Stimulated activated CD8-positive, alpha-beta memory T cell treated with anti-CD3 and anti-CD28 coated beads, Interleukin-2, amount 100 ng/mL, for 48 hours (primary cell): ENCODE measurements around the gene SPSB1.
"Not testable (repeated sequence)": the region's sequence is repeated elsewhere in the genome, so short reads cannot be mapped to it uniquely, and the experiment has no call there.

Experiments used
- DNase-seq, 2 donors: peaks; one replicate each; pipeline ENCODE4 v3.0.0-alpha.2; 2020; ENCODE audit warnings: low read depth in 2 of 2

The SPSB1 gene

DNA sequence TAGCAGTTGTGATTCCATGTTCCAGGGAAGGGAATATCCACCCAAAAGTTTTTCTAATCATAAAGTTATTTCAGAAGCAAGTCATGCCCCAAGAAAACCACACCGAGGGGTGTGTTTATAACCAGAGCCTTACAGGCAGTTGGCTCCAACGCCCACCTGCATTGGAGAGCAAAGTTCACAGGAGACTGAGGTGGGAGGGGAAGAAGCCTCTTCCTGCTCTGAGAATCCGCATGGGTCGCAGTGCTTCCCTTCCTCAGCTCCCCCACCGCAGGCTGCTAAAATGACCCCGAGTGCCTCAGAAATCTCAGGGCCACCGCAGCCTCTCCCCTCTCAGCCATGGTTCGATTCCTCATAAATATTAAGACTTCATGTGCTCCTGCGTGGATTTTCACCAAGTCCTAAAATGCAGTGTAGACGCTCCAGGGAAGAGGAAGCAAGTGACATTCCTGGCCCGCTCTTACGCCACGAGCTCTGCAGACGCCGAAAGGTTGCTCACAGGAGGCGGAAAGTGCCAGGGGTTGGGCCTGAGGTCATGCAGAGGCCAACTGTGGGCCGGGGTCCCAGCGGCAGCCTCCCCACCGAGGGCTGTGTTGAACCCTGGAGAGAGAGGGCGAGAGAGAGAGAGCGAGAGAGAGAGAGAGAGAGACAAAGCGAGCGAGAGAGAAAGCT lies 13.4 kb upstream of the SPSB1 start:
- no peak for DNase-seq

- peak; percentile 51 to 73 for DNase-seq
Measured at GRCh38 chr1:9280015-9280860, 12.5 kb upstream of the SPSB1 start.

DNA sequence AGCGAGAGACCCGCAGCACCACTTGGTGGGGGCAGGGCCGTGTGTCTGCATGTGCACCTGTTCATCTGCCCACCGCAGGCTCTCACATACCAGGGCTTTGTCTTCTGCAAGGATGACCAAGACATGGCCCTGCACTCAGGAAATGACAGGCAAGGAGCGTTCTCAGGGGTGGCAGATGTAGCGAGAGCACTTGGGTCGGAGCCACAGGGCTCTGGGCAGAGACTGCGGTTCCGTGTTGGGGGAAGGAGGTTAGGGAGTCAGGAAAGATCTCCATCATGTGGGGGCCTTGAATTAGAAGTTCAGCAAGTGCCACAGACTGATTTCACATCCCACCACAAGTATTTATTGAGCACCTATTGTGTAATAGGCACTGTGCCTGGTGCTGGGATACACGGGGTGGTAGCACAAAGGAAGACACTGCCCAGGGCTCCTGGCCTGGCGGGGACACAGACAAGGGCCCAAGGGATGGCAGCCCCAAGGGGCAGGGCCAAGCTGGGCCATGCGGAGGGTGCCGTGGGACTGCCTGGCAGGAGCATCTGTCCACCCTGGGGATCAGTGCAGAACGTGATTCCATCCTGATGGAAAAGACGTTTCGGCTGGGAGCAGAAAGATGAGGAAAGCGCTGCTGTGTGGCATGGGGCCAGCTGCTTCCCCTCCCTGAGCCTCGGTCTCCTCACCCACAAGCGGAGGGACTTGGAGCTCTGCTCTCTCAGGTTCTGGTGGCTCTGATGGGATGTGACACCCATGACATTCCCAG lies 11.4 kb upstream of the SPSB1 start:
- no peak for DNase-seq

DNA sequence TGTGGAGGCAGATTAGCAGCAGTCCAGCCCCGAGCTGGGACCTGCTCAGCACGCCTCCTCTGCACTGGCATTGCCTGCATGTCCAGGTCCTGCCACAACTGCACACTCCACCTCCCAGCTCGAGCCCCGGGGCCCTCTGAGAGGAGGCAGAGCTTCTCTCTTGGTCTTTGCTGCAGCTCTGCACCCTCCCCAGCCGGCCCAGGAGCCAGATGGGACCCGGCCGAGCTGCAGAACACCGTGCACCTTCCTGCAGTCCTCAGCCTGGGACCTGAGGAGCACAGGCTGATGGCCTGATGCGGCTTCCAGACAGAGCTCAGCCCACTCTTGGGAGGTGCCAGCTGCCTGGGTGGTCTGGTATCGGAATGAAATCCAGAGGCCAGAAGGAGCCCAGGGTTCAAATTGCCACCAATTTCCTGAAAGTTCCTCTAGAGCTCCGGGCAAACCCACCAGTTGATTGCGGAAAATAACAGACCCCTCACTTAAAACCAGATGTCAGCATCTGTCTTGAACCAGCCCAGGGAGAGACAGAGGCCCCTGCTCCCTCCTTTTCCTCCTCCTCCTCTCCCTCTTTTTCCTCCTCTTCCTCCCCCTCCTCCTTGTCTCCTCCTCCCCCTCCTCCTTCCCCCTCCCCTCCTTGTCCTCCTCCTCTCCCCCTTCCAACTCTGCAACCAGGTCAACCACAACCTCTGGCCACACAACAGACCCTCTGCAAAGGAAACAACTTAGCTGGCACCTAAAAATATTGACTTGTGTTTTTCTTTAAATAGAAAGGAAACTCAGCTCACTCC lies 10.6 kb upstream of the SPSB1 start:
- DNase-seq: no peak

- no peak for DNase-seq
Measured at GRCh38 chr1:9282696-9282955, 10.1 kb upstream of the SPSB1 start.

DNA sequence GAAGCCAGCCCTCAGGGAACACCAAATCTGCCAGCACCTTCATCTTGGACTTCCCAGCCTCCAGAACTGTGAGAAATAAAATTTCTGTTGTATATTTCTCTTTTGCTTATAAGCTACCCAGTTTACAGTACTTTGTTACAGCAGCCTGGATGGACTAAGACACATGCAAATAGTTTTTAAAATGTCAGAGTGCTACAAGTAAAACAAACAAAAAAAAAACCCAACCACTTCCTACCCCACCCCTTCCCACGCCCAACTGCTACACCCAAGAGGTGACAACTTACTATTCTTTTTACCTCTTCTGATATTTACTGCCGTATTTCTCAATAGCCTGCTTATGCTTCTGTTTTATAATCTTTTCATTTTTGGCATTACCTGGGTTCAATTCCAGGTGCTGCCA lies 8.6 kb upstream of the SPSB1 start:
- no peak for DNase-seq

DNA sequence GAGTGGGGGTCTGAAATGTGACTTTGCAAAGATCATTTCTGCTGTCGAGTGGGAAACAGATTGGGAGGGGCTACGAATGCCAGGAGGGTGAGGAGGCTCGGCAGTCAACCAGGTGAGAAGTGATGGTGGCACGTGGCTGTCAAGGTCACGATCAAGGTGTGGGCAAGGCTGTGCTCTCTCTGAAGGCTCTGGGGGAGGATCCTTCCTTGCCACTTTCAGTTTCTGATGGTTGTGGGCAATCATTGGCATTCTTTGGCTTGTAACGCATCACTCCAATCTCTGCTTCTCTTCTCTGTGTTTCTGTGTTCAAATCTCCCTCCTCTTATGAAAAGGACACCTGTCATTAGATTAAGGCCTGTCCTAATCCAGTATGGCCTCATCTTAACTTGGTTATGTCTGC lies 6.1 kb upstream of the SPSB1 start:
- no peak for DNase-seq

DNA sequence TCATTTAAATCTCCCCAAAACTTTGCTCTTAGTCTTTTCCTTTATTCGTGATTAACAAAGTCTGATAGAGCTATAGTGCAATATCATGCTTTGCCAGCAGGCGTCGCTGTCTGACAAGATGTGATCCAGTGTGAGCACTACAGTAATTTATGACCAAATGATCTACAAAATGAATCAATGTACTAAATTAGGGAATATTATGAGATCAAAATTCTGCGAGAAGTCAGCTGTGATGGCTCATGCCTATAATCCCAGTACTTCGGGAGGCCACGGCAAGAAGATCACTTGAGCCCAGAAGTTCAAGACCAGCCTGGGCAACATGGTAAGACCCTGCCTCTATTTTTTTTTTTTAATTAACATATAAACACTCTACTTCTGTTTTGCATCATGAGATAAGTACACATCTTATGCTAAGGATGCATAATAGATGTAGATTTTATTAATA lies 3.6 kb upstream of the SPSB1 start:
- DNase-seq: peak; percentile 63 to 82

DNA sequence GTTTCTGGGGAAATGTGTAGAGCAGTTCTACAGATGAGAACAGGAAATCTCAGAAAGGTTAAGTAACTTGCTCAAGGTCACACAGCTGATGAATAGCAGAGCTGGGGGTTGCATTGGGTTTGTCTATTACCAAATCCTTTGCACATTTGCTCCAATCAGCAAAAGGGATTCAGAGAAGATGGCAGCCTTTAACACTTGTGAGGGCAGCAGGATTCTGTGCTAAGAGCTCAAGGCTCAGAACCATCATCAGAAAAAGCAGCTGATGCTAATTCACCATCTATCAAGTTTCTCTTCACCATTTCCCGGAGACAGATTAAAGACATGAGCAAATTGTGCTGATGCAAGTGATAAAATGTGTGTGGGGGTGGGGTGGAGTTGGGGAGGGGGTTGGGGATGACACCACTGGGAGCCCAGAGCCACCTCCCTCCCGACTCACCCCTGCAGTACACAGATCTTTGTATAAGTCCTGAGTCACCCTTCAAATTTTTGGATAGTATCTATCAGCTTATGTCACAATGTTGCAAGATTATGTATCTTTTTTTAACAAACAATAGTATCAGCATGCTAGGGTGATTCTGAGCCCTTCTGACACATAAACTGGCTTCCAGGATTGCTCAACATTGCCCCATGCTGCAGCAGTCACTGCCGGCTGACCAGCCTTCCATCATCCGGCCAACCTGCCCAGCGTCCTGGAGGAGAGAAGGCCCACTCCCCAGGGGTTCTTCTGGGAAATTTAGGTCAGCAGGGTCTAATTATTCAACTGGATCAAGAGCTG lies 2.8 kb upstream of the SPSB1 start:
- DNase-seq: no peak

DNA sequence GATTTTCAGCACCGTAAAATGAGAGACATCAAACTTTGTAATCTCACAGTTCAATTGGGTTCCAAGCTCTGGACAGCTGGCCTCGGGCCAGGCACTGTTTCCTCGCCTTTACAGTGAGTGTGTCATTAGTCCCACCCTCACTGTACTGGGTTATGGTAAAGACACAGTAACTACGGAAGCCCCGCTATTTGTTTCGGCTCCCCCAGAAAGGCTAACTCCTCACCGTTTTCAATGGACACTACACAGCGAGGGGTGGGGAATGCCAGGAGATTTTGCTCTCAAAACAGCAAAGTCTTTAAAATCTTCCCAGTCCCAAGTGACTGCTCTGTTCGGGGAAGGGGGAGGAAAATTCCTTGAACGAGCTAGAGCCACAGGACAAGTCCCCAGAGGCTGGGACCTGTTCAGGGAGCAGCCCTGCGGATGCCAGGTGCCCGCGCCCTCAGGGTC lies 757 bp upstream of the SPSB1 start:
- no peak for DNase-seq

DNA sequence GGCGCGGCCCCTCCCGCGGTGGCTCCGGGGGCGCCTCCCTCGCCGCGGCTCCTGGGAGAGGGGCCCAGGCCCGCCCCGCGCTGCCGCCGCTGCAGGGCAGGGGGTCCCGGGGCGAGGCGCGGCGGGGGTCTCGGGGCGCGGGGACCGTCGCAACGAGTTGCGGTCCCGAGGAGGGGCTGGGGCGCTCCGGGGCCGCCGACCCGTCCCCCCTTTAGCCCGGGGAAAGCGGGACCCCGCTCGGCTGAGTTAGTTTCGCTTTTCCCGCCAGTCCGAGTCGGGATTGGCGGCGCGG lies 493 bp downstream of the SPSB1 start:
- no peak for DNase-seq

DNA sequence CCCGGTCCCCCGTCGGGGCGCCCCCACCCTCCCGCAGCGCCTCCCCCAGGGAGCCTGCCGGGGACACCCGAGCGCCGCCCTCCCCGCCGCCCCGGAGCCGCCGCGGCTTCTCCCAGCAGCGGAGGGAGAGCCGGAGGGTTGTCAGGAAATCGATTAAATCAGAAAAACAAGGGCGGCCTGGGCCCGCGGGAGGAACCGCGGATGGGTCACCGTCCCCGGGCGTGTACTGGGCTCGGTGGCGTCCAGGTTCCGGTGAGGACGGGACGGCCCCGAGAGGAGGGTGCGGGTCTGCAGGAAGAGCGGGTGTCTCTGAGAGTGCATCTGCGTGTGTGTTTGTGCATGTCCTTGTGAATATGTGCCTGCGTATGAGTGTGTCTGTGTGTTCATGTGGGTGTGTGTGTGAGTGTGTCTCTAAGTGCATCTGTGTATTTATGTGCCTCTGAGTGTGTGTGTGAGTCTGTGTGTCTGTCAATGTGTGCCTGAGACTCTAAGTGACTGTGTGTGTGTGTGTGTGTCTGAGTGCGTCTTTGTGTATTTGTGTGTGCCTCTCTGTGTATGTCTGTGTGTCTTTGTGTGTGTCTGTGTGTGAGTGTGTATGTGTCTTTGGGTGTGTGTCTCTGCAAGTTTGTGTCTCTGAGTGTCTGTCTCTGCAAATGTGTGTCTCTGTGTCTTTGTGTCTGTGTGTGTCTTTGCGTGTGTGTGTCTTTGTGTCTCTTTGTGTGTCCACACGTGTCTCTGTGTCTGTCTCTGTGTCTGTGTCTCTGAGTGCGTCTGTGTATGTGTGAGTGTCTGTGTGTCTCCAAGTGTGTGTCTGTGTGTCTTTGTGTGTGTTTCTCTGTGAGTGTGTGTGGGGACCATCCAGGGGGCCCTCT lies 1.1 kb downstream of the SPSB1 start:
- no peak for DNase-seq

GRCh38 chr1:9294405-9294773 lies 1.7 kb downstream of the SPSB1 start:
- DNase-seq: no peak

DNA sequence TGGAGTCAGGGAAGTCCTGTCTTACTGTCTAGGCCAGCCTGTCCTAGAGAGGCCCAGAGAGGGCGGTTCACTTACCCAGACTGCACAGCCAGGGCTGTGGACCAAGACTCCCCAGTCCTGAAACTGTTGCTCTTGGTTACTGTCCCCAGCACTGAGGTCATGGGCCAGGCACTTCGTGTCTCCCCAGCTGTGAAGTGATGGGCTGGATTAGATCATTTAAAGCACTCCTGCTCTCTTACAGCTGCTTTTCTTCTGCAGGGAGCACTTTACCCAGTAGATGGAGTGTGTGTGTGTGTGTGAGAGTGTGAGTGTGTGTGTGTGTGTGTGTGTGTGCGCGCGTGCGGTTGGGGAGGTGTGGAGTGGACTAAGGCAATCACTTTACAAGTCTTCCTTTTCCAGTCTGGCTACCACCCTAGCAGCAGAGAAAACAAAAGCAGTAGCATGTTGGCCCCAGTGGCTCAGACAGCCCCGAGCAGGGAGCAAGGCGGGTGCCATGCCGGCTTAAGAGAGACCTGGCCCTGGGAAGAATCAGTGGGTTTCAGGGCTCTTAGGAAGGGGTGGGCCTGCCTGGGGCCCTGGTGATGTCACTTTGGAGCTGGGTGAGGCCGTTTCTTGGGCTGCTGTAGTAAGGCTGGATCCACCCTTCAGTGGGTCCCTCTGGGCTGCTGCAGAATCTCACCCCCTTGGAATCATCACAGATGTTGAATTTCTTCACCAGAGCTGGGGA lies 2.4 kb downstream of the SPSB1 start:
- no peak for DNase-seq

DNA sequence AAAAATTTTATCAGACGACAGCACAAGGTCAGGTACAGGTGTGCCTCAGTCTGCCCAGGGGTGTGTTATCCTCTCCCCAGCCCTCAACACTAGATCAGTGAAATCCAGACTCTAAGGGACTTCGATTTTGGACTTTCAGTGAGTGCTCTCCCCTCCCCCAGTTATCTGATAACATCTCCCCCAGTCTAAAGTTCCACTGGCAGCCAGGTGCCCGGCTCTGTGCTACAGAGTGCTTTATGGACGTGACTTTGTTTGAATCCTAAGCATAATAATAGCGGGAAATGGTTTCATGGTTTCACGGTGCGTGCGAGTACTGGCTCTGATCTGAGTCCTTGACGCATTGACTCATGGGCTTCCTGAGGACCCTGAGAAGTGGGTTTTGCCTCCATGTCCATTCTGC lies 3.2 kb downstream of the SPSB1 start:
- no peak for DNase-seq

- DNase-seq: no peak
Measured at GRCh38 chr1:9296850-9297249, 4.2 kb downstream of the SPSB1 start.

GRCh38 chr1:9297831-9298230 lies 5.1 kb downstream of the SPSB1 start:
- DNase-seq: no peak

- no peak for DNase-seq
Measured at GRCh38 chr1:9298282-9298681, 5.6 kb downstream of the SPSB1 start.

DNA sequence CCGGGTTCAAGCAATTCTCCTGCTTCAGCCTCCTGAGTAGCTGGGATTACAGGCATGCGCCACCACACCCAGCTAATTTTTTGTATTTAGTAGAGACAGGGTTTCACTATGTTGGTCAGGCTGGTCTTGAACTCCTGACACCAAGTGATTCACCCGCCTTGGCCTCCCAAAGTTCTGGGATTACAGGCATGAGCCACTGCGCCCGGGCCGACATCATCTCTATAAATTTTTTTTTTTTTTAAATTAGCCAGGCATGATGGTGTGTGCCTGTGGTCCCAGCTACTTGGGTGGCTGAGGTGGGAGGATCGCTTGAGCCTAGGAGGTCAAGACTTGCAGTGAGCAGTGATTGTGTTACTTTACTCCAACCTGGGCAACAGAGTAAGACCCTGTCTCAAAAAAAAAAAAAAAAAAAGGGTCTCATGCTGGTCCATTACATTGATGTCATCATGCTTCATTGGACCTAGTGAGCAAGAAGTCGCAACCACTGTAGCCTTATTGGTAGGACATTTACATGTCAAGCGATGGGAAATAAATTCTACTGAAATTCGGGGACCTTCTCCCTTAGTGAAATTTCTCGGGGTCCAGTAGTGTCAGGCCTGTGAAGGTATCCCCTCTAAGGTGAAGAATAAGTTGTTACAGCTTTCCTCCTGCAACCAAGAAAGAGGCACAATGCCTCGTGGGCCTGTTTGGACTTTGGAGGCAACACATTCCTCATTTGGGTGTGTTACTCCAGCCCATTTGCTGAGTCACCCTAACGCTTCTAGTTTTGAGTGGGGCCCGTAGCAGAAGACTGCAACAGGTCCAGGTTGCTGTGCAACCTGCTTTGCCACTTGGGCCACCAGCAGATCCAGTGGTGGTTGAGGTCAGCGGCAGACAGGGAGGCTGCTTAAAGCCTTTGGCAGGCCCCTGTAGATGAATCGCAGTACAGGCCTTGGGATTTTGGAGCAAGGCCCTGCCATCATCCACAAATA lies 7.2 kb downstream of the SPSB1 start:
- DNase-seq: not testable (repeated sequence)
